H1 (cell line): ENCODE measurements around the gene SYNPO. TPM values are rescaled to one million over a fixed set of nuclear protein-coding genes. Genes with fewer than 3 reads are reported as not detected.

ENCODE experiments used
- CEBPB ChIP-seq: IDR thresholded peaks from 2 replicates; pipeline ENCODE4 v1.6.1; 2012; ENCODE audit warnings: low read depth, low read length
- EP300 ChIP-seq, 2 experiments: IDR thresholded peaks; 1 replicate in 1 of 2; 2 replicates in 1 of 2; pipeline ENCODE4 v1.6.1; 2011 to 2012; ENCODE audit warnings: low read depth in 2 of 2, low read length in 2 of 2, mild to moderate bottlenecking in 2 of 2, borderline replicate concordance in 1 of 2, inconsistent platforms in 1 of 2, moderate library complexity in 1 of 2
- HDAC6 ChIP-seq: IDR thresholded peaks from one replicate; pipeline ENCODE4 v1.7.1; 2012; ENCODE audit warnings: low read depth, mild to moderate bottlenecking, inconsistent platforms, low read length, moderate library complexity
- KDM1A ChIP-seq: fragments of 200-600, 300-600 bp; sonication (generic); IDR thresholded peaks from 2 replicates; pipeline ENCODE4 v1.7.1; 2016; ENCODE audit warnings: mild to moderate bottlenecking, low read length, borderline replicate concordance
- RNF2 ChIP-seq: fragments of 200-900, 300-1000 bp; sonication (generic); IDR thresholded peaks from 2 replicates; pipeline ENCODE4 v1.7.1; 2016; ENCODE audit warnings: borderline replicate concordance, low read depth, mild to moderate bottlenecking, antibody characterized with exemption, low read length; ENCODE audit not compliant: poor library complexity, severe bottlenecking; ENCODE audit errors: missing control alignments
- SIN3A ChIP-seq, 2 experiments: IDR thresholded peaks in 1 of 2; conservative IDR thresholded peaks in 1 of 2; 2 replicates each; pipeline ENCODE4 v1.6.1; 2011 to 2012; ENCODE audit warnings: low read length in 2 of 2, improper control_type of control experiment in 1 of 2, low read depth in 1 of 2, mild to moderate bottlenecking in 1 of 2
- TAF7 ChIP-seq: optimal IDR thresholded peaks from 2 replicates; pipeline ENCODE3; 2011; ENCODE audit warnings: low read depth, mild to moderate bottlenecking, inconsistent platforms, low read length, moderate library complexity, borderline replicate concordance
- polyA plus RNA-seq, 7 experiments: library from polyadenylated mRNA; depleted of rRNA in 3 of 7; stranded (reverse) in 5 of 7; unstranded in 2 of 7; fragments of >200 nt in 5 of 7; fragments of 200-250 nt in 2 of 7; gene quantifications; 1 replicate in 5 of 7; 2 replicates in 1 of 7; 4 replicates in 1 of 7; pipeline versions ENCODE4 v1.2.1 to v1.2.3, GENCODE V29; 2011 to 2013; ENCODE audit warnings: missing spikeins in 2 of 7, mixed read lengths in 2 of 7
- total RNA-seq: library from RNA; stranded (reverse); fragmentation: NEBNext Ultra II Directional; extraction: Animal tissue kit (Norgen Biotek cat#: 25700); gene quantifications from 2 replicates; pipeline ENCODE4 v1.2.1, GENCODE V29; 2021
- TF ChIP-seq, protein P1 (sequence below): fragments of 300-600 bp; sonication (generic); IDR thresholded peaks from 2 replicates; pipeline ENCODE4 v1.7.1; 2012; ENCODE audit warnings: low read length, moderate library complexity, mild to moderate bottlenecking, inconsistent platforms; ENCODE audit not compliant: insufficient replicate concordance

Gene SYNPO
- total and polyA plus RNA-seq, 2 of the 8 experiments (the other 6 are each of a cell fraction or from before 2014, with no cell fraction given), result 2.3 TPM

DNA sequence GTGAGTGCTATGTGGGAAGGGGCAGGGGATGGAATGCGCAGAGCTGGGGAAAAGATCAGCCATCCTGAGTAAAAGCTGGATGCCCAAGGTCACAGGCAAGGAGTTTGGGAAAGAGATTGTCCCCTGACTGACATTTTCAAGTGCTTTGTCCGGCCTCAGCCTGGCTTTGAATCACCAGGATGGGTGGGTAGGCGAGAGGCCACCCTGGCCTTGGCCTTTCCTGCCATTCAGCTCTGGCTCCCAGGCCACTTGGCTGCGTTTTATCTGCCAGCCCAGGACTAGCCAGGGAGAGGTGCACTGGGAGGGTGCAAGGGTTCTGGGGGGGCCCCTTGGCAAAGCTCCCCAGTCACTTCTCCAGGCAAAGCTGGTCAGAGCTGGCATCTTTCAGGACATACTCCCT lies 37.4 kb upstream of the SYNPO start (continued):
- TF ChIP-seq, protein P1, sequence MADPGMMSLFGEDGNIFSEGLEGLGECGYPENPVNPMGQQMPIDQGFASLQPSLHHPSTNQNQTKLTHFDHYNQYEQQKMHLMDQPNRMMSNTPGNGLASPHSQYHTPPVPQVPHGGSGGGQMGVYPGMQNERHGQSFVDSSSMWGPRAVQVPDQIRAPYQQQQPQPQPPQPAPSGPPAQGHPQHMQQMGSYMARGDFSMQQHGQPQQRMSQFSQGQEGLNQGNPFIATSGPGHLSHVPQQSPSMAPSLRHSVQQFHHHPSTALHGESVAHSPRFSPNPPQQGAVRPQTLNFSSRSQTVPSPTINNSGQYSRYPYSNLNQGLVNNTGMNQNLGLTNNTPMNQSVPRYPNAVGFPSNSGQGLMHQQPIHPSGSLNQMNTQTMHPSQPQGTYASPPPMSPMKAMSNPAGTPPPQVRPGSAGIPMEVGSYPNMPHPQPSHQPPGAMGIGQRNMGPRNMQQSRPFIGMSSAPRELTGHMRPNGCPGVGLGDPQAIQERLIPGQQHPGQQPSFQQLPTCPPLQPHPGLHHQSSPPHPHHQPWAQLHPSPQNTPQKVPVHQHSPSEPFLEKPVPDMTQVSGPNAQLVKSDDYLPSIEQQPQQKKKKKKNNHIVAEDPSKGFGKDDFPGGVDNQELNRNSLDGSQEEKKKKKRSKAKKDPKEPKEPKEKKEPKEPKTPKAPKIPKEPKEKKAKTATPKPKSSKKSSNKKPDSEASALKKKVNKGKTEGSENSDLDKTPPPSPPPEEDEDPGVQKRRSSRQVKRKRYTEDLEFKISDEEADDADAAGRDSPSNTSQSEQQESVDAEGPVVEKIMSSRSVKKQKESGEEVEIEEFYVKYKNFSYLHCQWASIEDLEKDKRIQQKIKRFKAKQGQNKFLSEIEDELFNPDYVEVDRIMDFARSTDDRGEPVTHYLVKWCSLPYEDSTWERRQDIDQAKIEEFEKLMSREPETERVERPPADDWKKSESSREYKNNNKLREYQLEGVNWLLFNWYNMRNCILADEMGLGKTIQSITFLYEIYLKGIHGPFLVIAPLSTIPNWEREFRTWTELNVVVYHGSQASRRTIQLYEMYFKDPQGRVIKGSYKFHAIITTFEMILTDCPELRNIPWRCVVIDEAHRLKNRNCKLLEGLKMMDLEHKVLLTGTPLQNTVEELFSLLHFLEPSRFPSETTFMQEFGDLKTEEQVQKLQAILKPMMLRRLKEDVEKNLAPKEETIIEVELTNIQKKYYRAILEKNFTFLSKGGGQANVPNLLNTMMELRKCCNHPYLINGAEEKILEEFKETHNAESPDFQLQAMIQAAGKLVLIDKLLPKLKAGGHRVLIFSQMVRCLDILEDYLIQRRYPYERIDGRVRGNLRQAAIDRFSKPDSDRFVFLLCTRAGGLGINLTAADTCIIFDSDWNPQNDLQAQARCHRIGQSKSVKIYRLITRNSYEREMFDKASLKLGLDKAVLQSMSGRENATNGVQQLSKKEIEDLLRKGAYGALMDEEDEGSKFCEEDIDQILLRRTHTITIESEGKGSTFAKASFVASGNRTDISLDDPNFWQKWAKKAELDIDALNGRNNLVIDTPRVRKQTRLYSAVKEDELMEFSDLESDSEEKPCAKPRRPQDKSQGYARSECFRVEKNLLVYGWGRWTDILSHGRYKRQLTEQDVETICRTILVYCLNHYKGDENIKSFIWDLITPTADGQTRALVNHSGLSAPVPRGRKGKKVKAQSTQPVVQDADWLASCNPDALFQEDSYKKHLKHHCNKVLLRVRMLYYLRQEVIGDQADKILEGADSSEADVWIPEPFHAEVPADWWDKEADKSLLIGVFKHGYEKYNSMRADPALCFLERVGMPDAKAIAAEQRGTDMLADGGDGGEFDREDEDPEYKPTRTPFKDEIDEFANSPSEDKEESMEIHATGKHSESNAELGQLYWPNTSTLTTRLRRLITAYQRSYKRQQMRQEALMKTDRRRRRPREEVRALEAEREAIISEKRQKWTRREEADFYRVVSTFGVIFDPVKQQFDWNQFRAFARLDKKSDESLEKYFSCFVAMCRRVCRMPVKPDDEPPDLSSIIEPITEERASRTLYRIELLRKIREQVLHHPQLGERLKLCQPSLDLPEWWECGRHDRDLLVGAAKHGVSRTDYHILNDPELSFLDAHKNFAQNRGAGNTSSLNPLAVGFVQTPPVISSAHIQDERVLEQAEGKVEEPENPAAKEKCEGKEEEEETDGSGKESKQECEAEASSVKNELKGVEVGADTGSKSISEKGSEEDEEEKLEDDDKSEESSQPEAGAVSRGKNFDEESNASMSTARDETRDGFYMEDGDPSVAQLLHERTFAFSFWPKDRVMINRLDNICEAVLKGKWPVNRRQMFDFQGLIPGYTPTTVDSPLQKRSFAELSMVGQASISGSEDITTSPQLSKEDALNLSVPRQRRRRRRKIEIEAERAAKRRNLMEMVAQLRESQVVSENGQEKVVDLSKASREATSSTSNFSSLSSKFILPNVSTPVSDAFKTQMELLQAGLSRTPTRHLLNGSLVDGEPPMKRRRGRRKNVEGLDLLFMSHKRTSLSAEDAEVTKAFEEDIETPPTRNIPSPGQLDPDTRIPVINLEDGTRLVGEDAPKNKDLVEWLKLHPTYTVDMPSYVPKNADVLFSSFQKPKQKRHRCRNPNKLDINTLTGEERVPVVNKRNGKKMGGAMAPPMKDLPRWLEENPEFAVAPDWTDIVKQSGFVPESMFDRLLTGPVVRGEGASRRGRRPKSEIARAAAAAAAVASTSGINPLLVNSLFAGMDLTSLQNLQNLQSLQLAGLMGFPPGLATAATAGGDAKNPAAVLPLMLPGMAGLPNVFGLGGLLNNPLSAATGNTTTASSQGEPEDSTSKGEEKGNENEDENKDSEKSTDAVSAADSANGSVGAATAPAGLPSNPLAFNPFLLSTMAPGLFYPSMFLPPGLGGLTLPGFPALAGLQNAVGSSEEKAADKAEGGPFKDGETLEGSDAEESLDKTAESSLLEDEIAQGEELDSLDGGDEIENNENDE, result no peak
- TF ChIP-seq RNF2 (no peak), TAF7 (no peak), SIN3A (conservative IDR thresholded peaks at IDR 0.05 in 1 of 2, IDR thresholded peaks at IDR 0.05 in 1 of 2; ENCODE audit: low read depth in 1 of 2, low read length in 2 of 2) (no peak), HDAC6 (no peak), KDM1A (no peak), CEBPB (no peak), EP300 (IDR thresholded peaks at IDR 0.05; ENCODE audit: borderline replicate concordance in 1 of 2, low read depth in 2 of 2, low read length in 2 of 2) (no peak)
